ENCODE measurements around the gene ENAM.
"Not testable (repeated sequence)": the region's sequence is repeated elsewhere in the genome, so short reads cannot be mapped to it uniquely, and the experiment has no call there.

Gene ENAM

GRCh38 chr4:70630162-70630561, 1.6 kb downstream of the ENAM start:
- no peak for DNase-seq

GRCh38 chr4:70632028-70632427, 3.5 kb downstream of the ENAM start:
- no peak for DNase-seq

- DNase-seq, result no peak
Observed at GRCh38 chr4:70634482-70634881, 5.9 kb downstream of the ENAM start.

GRCh38 chr4:70637239-70637913, 8.8 kb downstream of the ENAM start:
- DNase-seq, result no peak

- DNase-seq, result no peak
Observed at GRCh38 chr4:70640192-70640591, 11.6 kb downstream of the ENAM start.

GRCh38 chr4:70650741-70651140, 22.2 kb downstream of the ENAM start:
- not testable (repeated sequence) for DNase-seq

- peak; percentile 51 for DNase-seq
Observed at GRCh38 chr4:70651864-70652506, 23.4 kb downstream of the ENAM start.

GRCh38 chr4:70654605-70655011, 26.1 kb downstream of the ENAM start:
- no peak for DNase-seq

- DNase-seq, result no peak
Observed at GRCh38 chr4:70657326-70657725, 28.8 kb downstream of the ENAM start.

- no peak for DNase-seq
Observed at GRCh38 chr4:70658418-70658817, 29.9 kb downstream of the ENAM start.

- no peak for DNase-seq
Observed at GRCh38 chr4:70660106-70660505, 31.6 kb downstream of the ENAM start.

- DNase-seq, result not testable (repeated sequence)
Observed at GRCh38 chr4:70661309-70661922, 32.9 kb downstream of the ENAM start.

- DNase-seq, result no peak
Observed at GRCh38 chr4:70666369-70666768, 37.8 kb downstream of the ENAM start, which contains the start of gene JCHAIN. Gene JCHAIN, minus strand, starts transcription at chr4:70666508. Its CDS starts 18 bp downstream, at chr4:70666490.

GRCh38 chr4:70667740-70668535, 39.4 kb downstream of the ENAM start:
- no peak for DNase-seq

- DNase-seq, result no peak
Observed at GRCh38 chr4:70670332-70671014, 41.9 kb downstream of the ENAM start.

GRCh38 chr4:70671091-70671490, 42.5 kb downstream of the ENAM start:
- no peak for DNase-seq

- no peak for DNase-seq
Observed at GRCh38 chr4:70674191-70674590, 45.6 kb downstream of the ENAM start.

GRCh38 chr4:70674731-70675130, 46.2 kb downstream of the ENAM start:
- no peak for DNase-seq

GRCh38 chr4:70676554-70677090, 48.1 kb downstream of the ENAM start:
- no peak for DNase-seq

GRCh38 chr4:70678383-70678999, 49.9 kb downstream of the ENAM start:
- peak; percentile 11 for DNase-seq

GRCh38 chr4:70680934-70681333, 52.4 kb downstream of the ENAM start:
- DNase-seq, result no peak

- no peak for DNase-seq
Observed at GRCh38 chr4:70681704-70682103, 53.2 kb downstream of the ENAM start.
